ENCODE measurements around the gene LILRB5. TPM values are rescaled to one million over a fixed set of nuclear protein-coding genes. Genes with fewer than 3 reads are reported as not detected.

The LILRB5 gene
- total RNA-seq, 1 experiment from 2014 or later = 0.07 TPM

DNA sequence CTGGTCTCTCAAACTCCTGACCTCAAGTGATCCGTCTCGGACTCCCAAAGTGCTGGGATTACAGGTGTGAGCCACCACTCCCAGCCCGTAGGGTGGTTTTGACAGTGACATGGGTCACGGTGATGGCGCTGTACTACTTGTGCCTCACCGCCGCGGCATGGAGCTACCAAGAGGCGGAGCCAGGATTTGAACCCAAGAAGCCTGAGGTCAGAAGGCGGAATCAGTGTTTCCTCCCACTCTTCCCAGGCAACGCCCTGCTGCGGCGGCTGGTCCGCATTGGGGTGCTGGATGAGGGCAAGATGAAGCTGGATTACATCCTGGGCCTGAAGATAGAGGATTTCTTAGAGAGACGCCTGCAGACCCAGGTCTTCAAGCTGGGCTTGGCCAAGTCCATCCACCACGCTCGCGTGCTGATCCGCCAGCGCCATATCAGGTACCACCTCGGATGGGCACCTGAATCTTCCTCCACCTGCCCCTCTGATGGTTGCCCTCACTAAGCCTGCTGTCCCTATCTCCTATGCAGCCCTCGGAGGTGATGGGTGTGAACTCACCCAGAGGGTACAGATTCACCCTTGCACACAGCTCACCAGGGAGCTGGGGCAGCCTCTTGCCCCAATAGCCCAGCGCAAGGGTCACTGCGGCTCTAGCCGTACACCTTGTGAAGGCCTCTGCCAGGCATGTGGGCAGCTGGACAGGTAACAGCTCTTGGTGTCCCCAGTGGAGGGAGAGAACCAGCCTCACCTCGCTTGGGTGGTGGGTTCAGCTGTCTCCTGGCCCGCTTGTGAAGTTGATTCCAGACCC lies 50.8 kb downstream of the LILRB5 start:
- ATAC-seq (no peak), DNase-seq (ENCODE audit: low spot score) (no peak)
- Mint-ChIP-seq H3K4me3 (no peak overlapping the region), H3K27me3 (ENCODE audit: low read depth) (no peaks in the 10 kb centered on the region), H3K27ac (no peak overlapping the region; the same call in 1 of the 2 replicates), H3K9me3 (no peaks in the 10 kb centered on the region), H3K4me1 (peaks cover 64% of the 10 kb centered on the region), H3K36me3 (peaks cover 73% of the 10 kb centered on the region)
- CTCF ChIA-PET = interaction anchor here (0.5 to 1.1 kb wide), 3 partner anchors 60 to 392 kb away, joined by 3 to 5 read pairs (median 4); no protein-coding TSS in a partner anchor
- TF ChIP-seq ZNF121 (CRISPR knock-in tag; IDR thresholded peaks at IDR 0.05) (no peak), MAX (CRISPR knock-in tag; IDR thresholded peaks at IDR 0.05) (no peak), NFE2L1 (CRISPR knock-in tag; IDR thresholded peaks at IDR 0.05) (no peak), JUN (CRISPR knock-in tag; IDR thresholded peaks at IDR 0.05) (no peak), TEAD4 (CRISPR knock-in tag; IDR thresholded peaks at IDR 0.05) (no peak), NR2C2 (CRISPR knock-in tag; IDR thresholded peaks at IDR 0.05) (no peak), FOXJ3 (CRISPR knock-in tag; IDR thresholded peaks at IDR 0.05; ENCODE audit: borderline replicate concordance) (no peak), CBFB (CRISPR knock-in tag; IDR thresholded peaks at IDR 0.05; ENCODE audit: low read depth) (no peak), PRRX2 (CRISPR knock-in tag; IDR thresholded peaks at IDR 0.05) (no peak), TP53 (CRISPR knock-in tag; IDR thresholded peaks at IDR 0.05) (no peak), FOXP4 (CRISPR knock-in tag; IDR thresholded peaks at IDR 0.05) (no peak), ERG (CRISPR knock-in tag; IDR thresholded peaks at IDR 0.05) (no peak)
- TF ChIP-seq, protein P1, sequence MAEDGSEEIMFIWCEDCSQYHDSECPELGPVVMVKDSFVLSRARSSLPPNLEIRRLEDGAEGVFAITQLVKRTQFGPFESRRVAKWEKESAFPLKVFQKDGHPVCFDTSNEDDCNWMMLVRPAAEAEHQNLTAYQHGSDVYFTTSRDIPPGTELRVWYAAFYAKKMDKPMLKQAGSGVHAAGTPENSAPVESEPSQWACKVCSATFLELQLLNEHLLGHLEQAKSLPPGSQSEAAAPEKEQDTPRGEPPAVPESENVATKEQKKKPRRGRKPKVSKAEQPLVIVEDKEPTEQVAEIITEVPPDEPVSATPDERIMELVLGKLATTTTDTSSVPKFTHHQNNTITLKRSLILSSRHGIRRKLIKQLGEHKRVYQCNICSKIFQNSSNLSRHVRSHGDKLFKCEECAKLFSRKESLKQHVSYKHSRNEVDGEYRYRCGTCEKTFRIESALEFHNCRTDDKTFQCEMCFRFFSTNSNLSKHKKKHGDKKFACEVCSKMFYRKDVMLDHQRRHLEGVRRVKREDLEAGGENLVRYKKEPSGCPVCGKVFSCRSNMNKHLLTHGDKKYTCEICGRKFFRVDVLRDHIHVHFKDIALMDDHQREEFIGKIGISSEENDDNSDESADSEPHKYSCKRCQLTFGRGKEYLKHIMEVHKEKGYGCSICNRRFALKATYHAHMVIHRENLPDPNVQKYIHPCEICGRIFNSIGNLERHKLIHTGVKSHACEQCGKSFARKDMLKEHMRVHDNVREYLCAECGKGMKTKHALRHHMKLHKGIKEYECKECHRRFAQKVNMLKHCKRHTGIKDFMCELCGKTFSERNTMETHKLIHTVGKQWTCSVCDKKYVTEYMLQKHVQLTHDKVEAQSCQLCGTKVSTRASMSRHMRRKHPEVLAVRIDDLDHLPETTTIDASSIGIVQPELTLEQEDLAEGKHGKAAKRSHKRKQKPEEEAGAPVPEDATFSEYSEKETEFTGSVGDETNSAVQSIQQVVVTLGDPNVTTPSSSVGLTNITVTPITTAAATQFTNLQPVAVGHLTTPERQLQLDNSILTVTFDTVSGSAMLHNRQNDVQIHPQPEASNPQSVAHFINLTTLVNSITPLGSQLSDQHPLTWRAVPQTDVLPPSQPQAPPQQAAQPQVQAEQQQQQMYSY (CRISPR knock-in tag; IDR thresholded peaks at IDR 0.05) = no peak
- TF ChIP-seq, protein P2, sequence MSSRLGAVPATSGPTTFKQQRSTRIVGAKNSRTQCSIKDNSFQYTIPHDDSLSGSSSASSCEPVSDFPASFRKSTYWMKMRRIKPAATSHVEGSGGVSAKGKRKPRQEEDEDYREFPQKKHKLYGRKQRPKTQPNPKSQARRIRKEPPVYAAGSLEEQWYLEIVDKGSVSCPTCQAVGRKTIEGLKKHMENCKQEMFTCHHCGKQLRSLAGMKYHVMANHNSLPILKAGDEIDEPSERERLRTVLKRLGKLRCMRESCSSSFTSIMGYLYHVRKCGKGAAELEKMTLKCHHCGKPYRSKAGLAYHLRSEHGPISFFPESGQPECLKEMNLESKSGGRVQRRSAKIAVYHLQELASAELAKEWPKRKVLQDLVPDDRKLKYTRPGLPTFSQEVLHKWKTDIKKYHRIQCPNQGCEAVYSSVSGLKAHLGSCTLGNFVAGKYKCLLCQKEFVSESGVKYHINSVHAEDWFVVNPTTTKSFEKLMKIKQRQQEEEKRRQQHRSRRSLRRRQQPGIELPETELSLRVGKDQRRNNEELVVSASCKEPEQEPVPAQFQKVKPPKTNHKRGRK (CRISPR knock-in tag; IDR thresholded peaks at IDR 0.05; ENCODE audit: borderline replicate concordance) = no peak
- TF ChIP-seq, protein P3, sequence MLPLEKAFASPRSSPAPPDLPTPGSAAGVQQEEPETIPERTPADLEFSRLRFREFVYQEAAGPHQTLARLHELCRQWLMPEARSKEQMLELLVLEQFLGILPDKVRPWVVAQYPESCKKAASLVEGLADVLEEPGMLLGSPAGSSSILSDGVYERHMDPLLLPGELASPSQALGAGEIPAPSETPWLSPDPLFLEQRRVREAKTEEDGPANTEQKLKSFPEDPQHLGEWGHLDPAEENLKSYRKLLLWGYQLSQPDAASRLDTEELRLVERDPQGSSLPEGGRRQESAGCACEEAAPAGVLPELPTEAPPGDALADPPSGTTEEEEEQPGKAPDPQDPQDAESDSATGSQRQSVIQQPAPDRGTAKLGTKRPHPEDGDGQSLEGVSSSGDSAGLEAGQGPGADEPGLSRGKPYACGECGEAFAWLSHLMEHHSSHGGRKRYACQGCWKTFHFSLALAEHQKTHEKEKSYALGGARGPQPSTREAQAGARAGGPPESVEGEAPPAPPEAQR (CRISPR knock-in tag; IDR thresholded peaks at IDR 0.05) = no peak
- POLR2A ChIA-PET = interaction anchor here (0.7 to 2.3 kb wide), 3 partner anchors 16 to 69 kb away, joined by 3 to 9 read pairs (median 3); partner anchors contain the start of genes MBOAT7 and TSEN34
